ENCODE measurements around the gene CEP44.
"Not testable (repeated sequence)": the region's sequence is repeated elsewhere in the genome, so short reads cannot be mapped to it uniquely, and the experiment has no call there.

CEP44 gene

DNA sequence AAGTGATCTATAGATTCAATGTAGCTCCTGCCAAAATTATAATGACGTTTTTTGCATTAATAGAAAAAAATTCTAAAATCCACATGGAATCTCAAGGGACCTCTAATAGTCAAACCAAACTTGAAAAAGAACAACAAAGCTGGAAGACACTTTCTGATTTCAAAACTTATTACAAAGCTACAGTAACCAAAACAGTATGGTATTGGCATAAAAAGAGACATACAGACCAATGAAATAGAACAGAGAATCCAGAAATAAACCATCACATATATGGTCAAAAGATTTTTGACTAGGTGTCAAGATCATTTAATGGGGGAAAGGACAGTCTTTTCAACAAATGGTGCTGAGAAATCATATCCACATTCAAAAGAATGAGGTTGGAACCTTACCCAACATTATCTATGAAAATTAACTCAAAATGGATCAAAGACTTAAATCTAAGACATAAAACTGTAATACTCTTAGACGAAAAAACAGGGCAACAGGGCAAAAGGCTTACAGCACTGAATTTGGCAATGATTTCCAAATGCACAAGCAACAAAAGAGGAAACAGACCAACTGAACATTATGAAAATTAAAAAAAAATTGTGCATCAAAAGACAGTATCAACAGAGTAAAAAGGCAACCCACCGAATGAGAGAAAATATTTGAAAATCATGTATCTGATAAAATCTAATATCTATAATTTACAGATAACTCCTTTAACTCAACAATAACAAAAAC is 4.1 kb upstream of the CEP44 start:
- no peak for DNase-seq (ENCODE audit: low read depth in 2 of 2)

DNA sequence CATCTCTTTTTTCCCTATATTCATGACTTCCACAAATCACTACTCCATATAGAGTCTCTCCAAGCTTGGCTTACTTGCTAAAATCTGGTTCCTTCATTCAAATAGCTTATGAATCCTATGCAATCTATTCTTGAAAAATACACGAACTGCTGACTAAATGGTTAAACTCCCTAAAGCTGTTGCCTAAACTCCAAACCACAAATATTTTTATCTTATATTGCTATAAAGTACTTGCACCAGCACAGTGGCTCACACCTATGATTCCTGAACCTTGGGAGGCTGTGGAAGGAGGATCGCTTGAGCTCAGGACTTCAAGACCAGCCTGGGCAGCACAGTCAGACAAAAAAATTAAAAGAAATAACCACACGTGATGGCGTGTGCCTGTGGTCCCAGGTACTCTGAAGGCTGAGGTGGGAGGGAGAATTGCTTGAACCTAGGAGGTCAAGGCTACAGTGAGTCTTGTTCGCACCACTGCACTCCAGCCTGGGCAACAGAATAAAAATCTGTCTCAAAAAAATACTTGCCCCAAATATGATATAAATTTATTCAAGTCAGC is 2.5 kb upstream of the CEP44 start:
- DNase-seq (ENCODE audit: low read depth in 2 of 2): no peak

DNA sequence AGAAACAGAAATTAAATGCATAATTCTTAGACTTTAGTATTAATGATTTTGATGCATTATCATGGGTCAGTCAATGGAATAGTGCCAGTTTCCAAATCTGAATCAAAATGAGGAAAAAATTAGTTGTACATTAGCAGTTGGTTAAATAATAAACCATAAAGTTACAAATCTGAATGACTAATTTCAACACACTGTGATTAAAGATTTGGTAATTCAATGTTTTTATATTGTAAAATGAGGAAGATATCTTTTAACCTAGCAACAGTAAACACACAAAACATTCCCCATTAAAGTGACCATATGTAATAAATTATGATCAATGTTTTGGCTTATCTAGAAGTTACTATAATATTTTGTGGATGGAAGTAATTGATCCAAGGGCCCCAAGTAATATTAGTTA is 1.8 kb upstream of the CEP44 start:
- DNase-seq (ENCODE audit: low read depth in 2 of 2): no peak

DNA sequence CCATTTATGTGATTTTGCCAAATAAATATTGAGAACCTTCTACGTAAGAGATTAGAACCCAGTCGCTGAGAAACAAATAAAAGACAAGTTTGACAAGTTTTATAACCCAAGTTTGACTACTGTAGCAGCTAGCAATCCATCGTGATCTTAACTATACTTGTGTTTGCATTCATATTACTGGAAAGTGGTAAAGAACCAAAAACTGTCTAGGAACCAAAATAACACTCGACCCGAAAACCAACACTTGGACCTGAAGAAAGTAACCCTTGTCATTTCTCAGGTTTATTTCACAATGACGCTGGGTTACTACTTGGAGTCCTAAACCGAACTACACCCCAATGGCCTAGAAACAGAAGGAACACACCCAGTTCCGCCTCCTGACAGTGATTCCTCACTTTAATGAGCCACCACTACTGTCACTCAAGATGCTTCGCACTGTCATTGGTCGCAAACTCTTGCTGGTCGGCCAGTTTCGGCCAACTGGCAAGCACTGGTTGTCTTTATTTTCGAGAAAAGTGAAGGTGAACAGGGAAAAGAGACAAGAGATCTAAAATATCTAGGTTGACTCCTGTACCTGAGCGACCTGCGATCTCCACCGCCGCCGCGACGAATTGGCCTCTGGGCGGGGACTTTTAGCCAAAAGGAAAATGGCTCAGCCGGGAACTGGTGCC is 740 bp upstream of the CEP44 start:
- peak; percentile 50 to 66 for DNase-seq (ENCODE audit: low read depth in 2 of 2)

- no peak for DNase-seq (ENCODE audit: low read depth in 2 of 2)
Measured at GRCh38 chr4:174284487-174284886, 776 bp downstream of the CEP44 start.

- DNase-seq (ENCODE audit: low read depth in 2 of 2): no peak
Measured at GRCh38 chr4:174286870-174287269, 3.2 kb downstream of the CEP44 start.

- no peak for DNase-seq (ENCODE audit: low read depth in 2 of 2)
Measured at GRCh38 chr4:174292473-174292872, 8.8 kb downstream of the CEP44 start.

DNA sequence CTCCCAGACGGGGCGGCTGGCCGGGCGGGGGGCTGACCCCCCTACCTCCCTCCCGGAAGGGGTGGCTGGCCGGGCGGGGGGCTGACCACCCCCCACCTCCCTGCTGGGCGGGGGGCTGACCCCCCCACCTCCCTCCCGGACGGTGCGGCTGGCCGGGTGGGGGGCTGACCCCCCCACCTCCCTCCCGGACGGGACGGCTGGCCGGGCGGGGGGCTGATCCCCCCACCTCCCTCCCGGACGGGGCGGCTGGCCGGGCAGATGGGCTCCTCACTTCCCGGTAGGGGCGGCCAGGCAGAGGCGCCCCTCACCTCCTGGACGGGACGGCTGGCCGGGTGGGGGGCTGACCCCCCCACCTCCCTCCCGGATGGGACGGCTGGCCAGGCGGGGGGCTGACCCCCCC is 10.9 kb downstream of the CEP44 start:
- DNase-seq (ENCODE audit: low read depth in 2 of 2): not testable (repeated sequence)

GRCh38 chr4:174295142-174295541 is 11.4 kb downstream of the CEP44 start:
- DNase-seq (ENCODE audit: low read depth in 2 of 2): not testable (repeated sequence)

- no peak for DNase-seq (ENCODE audit: low read depth in 2 of 2)
Measured at GRCh38 chr4:174303687-174304086, 20.0 kb downstream of the CEP44 start.

DNA sequence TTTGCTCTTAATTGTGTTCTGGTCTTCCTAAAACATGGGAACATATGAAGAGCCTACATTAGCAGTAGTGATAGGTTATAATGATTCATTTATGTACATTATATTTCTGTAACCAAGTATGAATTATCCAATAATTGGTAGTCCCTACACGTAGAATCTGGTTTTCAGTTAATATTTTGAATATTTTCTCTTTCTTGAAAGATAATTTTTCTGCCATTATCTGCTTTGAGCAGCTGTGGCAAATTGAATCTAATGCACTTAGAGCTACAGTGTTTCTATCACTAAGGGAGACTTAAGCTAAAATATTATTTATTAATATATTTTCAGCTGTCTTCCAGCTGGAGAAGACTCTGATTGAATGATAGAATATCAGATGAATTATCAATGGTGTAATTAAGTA is 21.0 kb downstream of the CEP44 start:
- no peak for DNase-seq (ENCODE audit: low read depth in 2 of 2)

DNA sequence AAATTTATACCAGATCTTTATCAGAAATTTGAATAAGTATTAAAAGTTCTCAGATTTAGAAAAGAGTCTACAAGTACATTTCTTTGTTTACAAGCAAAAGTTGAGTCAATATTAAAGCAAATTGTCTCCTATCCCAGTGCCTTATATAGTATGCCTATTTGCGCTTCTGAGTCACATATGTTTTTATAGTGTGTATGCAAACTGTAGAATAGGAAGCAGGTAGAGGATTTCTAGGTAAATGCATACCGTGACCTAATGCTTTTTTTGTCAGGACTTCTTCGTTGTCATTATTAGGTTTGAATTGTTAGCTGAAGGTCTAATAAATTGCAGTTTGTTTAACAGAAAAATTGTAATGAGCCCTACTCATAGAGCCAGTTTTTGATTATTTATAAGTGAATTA is 22.2 kb downstream of the CEP44 start:
- DNase-seq (ENCODE audit: low read depth in 2 of 2): no peak

- no peak for DNase-seq (ENCODE audit: low read depth in 2 of 2)
Measured at GRCh38 chr4:174307694-174308093, 24.0 kb downstream of the CEP44 start.

- no peak for DNase-seq (ENCODE audit: low read depth in 2 of 2)
Measured at GRCh38 chr4:174312993-174313392, 29.3 kb downstream of the CEP44 start.

DNA sequence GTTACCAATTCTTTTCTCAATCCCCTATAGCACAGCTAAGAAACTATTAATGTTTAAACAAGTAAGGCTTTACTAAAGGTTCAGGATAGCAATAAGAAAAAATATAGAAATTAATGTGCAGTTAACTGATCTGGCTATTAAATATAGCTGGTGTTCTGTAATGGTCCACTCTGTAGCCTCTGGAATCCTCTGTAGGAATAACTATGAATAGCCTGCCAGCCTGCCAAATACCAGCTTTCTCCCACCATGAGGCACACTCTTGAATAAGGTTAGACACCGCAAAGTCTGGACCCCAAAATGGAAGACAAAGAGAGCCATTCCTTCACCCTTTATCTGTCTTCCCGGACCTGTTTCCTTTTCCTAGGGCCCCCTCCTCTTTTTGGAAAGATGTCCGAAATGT is 30.6 kb downstream of the CEP44 start:
- no peak for DNase-seq (ENCODE audit: low read depth in 2 of 2)

GRCh38 chr4:174314770-174315169 is 31.1 kb downstream of the CEP44 start:
- no peak for DNase-seq (ENCODE audit: low read depth in 2 of 2)

GRCh38 chr4:174316546-174316945 is 32.8 kb downstream of the CEP44 start:
- DNase-seq (ENCODE audit: low read depth in 2 of 2): no peak

GRCh38 chr4:174316954-174317353 is 33.2 kb downstream of the CEP44 start:
- DNase-seq (ENCODE audit: low read depth in 2 of 2): no peak

- no peak for DNase-seq (ENCODE audit: low read depth in 2 of 2)
Measured at GRCh38 chr4:174317531-174317930, 33.8 kb downstream of the CEP44 start.

- DNase-seq (ENCODE audit: low read depth in 2 of 2): no peak
Measured at GRCh38 chr4:174318829-174319764, 35.4 kb downstream of the CEP44 start.

- DNase-seq (ENCODE audit: low read depth in 2 of 2): no peak
Measured at GRCh38 chr4:174320494-174321199, 36.9 kb downstream of the CEP44 start.

- no peak for DNase-seq (ENCODE audit: low read depth in 2 of 2)
Measured at GRCh38 chr4:174324236-174324635, 40.5 kb downstream of the CEP44 start.

Measured in activated CD8-positive, alpha-beta memory T cell treated with anti-CD3 and anti-CD28 coated beads for 4 hours (primary cell).